T-helper 1 cell treated with Interleukin-12 subunit alpha and Interleukin-12 subunit beta and Interleukin-4 antibody, amounts not matched to agents 30 ng/mL and 1 ng/mL, for 36 hours (primary cell): ENCODE results near the gene RBM15B. TPM values are rescaled to one million over a fixed set of nuclear protein-coding genes. Genes with fewer than 3 reads are reported as not detected.
"Not testable (repeated sequence)": the region's sequence is repeated elsewhere in the genome, so short reads cannot be mapped to it uniquely, and the experiment has no call there.

Source experiments
- intact Hi-C: fragments of 100-400 bp; cut with micrococcal nuclease; formaldehyde crosslinking; loops from one replicate; pipeline ENCODE4 v1.15.1; 2024
- total RNA-seq: library from RNA; stranded (reverse); gene quantifications from 2 replicates; pipeline ENCODE4 v1.2.3, GENCODE V29; 2022

Gene RBM15B
- total RNA-seq: 31.2 and 31.4 TPM in 2 replicates

- intact Hi-C loops: loop anchor here (1.0 to 10.0 kb wide), 13 partner anchors 43 to 1956 kb away; partner anchors contain the start of genes ABHD14B, DCP1A, DUSP7 and HEMK1
Observed at GRCh38 chr3:51391075-51391565, at the start of gene RBM15B. Gene RBM15B, plus strand, starts transcription at chr3:51391285. Its CDS starts 115 bp downstream, at chr3:51391400.

- intact Hi-C loops: no loop called here
Observed at GRCh38 chr3:51343918-51344687, 47.0 kb upstream of the RBM15B start.

GRCh38 chr3:51350751-51351150, 40.3 kb upstream of the RBM15B start:
- intact Hi-C loops: no loop called here

- intact Hi-C loops: no loop called here
Observed at GRCh38 chr3:51353131-51353530, 38.0 kb upstream of the RBM15B start.

GRCh38 chr3:51353691-51354090, 37.4 kb upstream of the RBM15B start:
- intact Hi-C loops: no loop called here

GRCh38 chr3:51354172-51354571, 36.9 kb upstream of the RBM15B start:
- intact Hi-C loops: no loop called here

GRCh38 chr3:51354731-51355615, 36.1 kb upstream of the RBM15B start:
- intact Hi-C loops: no loop called here

- intact Hi-C loops: no loop called here
Observed at GRCh38 chr3:51355891-51356578, 35.0 kb upstream of the RBM15B start.

GRCh38 chr3:51357856-51358255, 33.2 kb upstream of the RBM15B start:
- intact Hi-C loops: no loop called here

- intact Hi-C loops: no loop called here
Observed at GRCh38 chr3:51358981-51359380, 32.1 kb upstream of the RBM15B start.

- intact Hi-C loops: no loop called here
Observed at GRCh38 chr3:51360806-51361205, 30.3 kb upstream of the RBM15B start.

GRCh38 chr3:51361746-51362145, 29.3 kb upstream of the RBM15B start:
- intact Hi-C loops: no loop called here

- intact Hi-C loops: no loop called here
Observed at GRCh38 chr3:51362476-51362875, 28.6 kb upstream of the RBM15B start.

- intact Hi-C loops: not testable (repeated sequence)
Observed at GRCh38 chr3:51368276-51368675, 22.8 kb upstream of the RBM15B start.

GRCh38 chr3:51371943-51372557, 19.0 kb upstream of the RBM15B start:
- intact Hi-C loops: loop anchor here (1.0 to 2.0 kb wide), 7 partner anchors 12 to 935 kb away; partner anchors contain the start of gene DOCK3

- intact Hi-C loops: loop anchor here (2.0 kb wide), 2 partner anchors 699 to 937 kb away; partner anchors contain the start of gene DOCK3
Observed at GRCh38 chr3:51373658-51374421, 17.2 kb upstream of the RBM15B start.

- intact Hi-C loops: no loop called here
Observed at GRCh38 chr3:51374456-51374855, 16.6 kb upstream of the RBM15B start.

- intact Hi-C loops: no loop called here
Observed at GRCh38 chr3:51375136-51375535, 15.9 kb upstream of the RBM15B start.

- intact Hi-C loops: no loop called here
Observed at GRCh38 chr3:51375571-51375970, 15.5 kb upstream of the RBM15B start.

GRCh38 chr3:51378065-51378464, 13.0 kb upstream of the RBM15B start:
- intact Hi-C loops: no loop called here
